ENCODE results near the gene MYO7A.
A peak's percentile ranks its signal among the peaks of the same experiment; 100 is the strongest.

The MYO7A gene

DNA sequence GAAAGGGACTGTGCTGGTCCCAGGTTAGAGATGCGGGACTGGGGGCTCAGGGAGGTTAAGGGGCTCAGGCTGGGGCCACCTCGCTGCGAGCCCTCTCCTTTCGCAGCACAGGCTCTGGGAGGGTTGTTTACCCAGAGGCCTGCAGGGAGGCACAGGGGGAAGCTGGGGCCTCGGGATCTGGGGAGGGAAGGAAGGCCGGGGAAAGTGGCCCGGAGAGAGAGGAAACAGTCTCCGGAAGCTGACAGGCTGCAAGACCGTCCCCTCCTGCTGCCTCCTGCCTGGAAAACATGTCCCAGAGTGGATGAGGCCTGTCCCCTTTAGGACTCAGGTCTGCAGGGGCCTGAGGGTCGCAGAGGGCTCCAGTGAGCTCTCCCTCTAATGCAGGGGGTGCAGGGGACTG, 45.4 kb downstream of the MYO7A start:
- Histone ChIP-seq H3K9me2 (replicated peaks; ENCODE audit: control insufficient read depth, low read length) (no peaks in the 10 kb centered on the region), H3K4me2 (ENCODE audit: low read length) (no peak overlapping the region), H3K79me2 (ENCODE audit: control insufficient read depth, low read length) (no peaks in the 10 kb centered on the region), H3K4me3 (ENCODE audit: low read length) (no peak overlapping the region), H3K27ac (ENCODE audit: low read depth, low read length) (no peak overlapping the region), H3K9me3 (ENCODE audit: control insufficient read depth, insufficient read depth, low read length) (no peaks in the 10 kb centered on the region), H3F3A (ENCODE audit: control insufficient read depth, insufficient read depth) (no peaks in the 10 kb centered on the region), H4K20me1 (ENCODE audit: control insufficient read depth, insufficient read depth, low read depth, low read length) (no peaks in the 10 kb centered on the region), H3K27me3 (ENCODE audit: control insufficient read depth, low read length) (no peaks in the 10 kb centered on the region), H3K4me1 (ENCODE audit: control insufficient read depth, low read length) (peaks cover 10% of the 10 kb centered on the region), H3K36me3 (ENCODE audit: control insufficient read depth, low read length) (no peaks in the 10 kb centered on the region)
- TF ChIP-seq, protein P1, sequence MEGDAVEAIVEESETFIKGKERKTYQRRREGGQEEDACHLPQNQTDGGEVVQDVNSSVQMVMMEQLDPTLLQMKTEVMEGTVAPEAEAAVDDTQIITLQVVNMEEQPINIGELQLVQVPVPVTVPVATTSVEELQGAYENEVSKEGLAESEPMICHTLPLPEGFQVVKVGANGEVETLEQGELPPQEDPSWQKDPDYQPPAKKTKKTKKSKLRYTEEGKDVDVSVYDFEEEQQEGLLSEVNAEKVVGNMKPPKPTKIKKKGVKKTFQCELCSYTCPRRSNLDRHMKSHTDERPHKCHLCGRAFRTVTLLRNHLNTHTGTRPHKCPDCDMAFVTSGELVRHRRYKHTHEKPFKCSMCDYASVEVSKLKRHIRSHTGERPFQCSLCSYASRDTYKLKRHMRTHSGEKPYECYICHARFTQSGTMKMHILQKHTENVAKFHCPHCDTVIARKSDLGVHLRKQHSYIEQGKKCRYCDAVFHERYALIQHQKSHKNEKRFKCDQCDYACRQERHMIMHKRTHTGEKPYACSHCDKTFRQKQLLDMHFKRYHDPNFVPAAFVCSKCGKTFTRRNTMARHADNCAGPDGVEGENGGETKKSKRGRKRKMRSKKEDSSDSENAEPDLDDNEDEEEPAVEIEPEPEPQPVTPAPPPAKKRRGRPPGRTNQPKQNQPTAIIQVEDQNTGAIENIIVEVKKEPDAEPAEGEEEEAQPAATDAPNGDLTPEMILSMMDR (IDR thresholded peaks at IDR 0.05; ENCODE audit: low read depth, low read length, poor library complexity, severe bottlenecking), result no peak
- no peak for TF ChIP-seq EZH2phosphoT487 (IDR thresholded peaks at IDR 0.05; ENCODE audit: borderline replicate concordance, low read length)

- no peak overlapping the region for H3K4me3 ChIP-seq (ENCODE audit: low read length)
- H3K27me3 ChIP-seq (ENCODE audit: control insufficient read depth, low read length), result no peaks in the 10 kb centered on the region
- TF ChIP-seq, protein P1 (IDR thresholded peaks at IDR 0.05; ENCODE audit: low read depth, low read length, poor library complexity, severe bottlenecking), result no peak
- TF ChIP-seq EZH2phosphoT487 (IDR thresholded peaks at IDR 0.05; ENCODE audit: borderline replicate concordance, low read length), result no peak
- H3K79me2 ChIP-seq (ENCODE audit: control insufficient read depth, low read length), result no peaks in the 10 kb centered on the region
- H3K4me1 ChIP-seq (ENCODE audit: control insufficient read depth, low read length), result peaks cover 10% of the 10 kb centered on the region
- no peaks in the 10 kb centered on the region for H3K9me2 ChIP-seq (replicated peaks; ENCODE audit: control insufficient read depth, low read length)
- no peak overlapping the region for H3K4me2 ChIP-seq (ENCODE audit: low read length)
- H3K9me3 ChIP-seq (ENCODE audit: control insufficient read depth, insufficient read depth, low read length), result no peaks in the 10 kb centered on the region
- H4K20me1 ChIP-seq (ENCODE audit: control insufficient read depth, insufficient read depth, low read depth, low read length), result no peaks in the 10 kb centered on the region
- H3K27ac ChIP-seq (ENCODE audit: low read depth, low read length), result no peak overlapping the region
- H3F3A ChIP-seq (ENCODE audit: control insufficient read depth, insufficient read depth), result no peaks in the 10 kb centered on the region
- no peaks in the 10 kb centered on the region for H3K36me3 ChIP-seq (ENCODE audit: control insufficient read depth, low read length)
Observed at GRCh38 chr11:77174559-77174958, 46.5 kb downstream of the MYO7A start.

DNA sequence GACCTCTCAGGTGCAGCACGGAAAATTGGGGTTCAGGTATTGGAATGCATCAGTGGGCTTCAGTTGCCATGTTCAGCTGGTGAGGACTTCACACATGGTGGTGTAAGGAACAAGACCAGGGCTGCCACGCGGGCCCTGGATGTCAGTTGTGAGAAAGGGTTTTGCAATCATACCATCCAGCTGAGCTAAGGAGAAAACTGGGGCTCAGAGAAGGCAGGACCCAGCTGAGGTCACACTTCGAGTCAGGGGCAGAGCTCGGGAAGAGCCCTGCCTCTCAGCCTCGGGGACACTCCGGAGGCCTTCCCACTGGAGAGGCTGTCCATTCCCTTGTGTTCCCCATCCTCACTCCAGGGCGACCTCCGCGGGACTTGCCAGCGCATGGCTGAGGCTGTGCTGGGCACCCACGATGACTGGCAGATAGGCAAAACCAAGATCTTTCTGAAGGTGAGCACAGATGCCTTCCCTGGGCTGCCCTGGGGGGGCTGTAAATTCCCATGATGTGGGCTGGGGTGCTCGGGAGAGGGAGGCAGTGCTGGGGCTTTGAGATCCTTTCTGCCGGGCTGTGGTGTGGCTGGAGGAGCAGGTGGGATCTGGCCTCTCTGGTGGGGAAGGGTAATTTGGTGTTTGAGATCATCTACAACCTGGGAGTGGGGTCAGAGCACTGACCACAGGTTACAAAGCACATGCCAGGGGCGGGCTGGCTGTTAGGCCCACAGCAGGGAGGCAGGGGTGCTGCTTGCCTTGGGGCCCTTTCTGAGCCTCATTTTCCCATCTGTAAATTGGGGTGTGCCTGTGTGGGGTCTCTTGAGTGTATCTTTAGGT, 47.2 kb downstream of the MYO7A start:
- peak overlapping the region; percentile 36 for H3K4me2 ChIP-seq (ENCODE audit: low read length)

More for the DNA sequence above, 47.2 kb downstream of the MYO7A start:
- H3F3A ChIP-seq (ENCODE audit: control insufficient read depth, insufficient read depth), result no peaks in the 10 kb centered on the region
- no peaks in the 10 kb centered on the region for H3K36me3 ChIP-seq (ENCODE audit: control insufficient read depth, low read length)
- no peaks in the 10 kb centered on the region for H4K20me1 ChIP-seq (ENCODE audit: control insufficient read depth, insufficient read depth, low read depth, low read length)
- H3K4me1 ChIP-seq (ENCODE audit: control insufficient read depth, low read length), result peaks cover 10% of the 10 kb centered on the region
- no peaks in the 10 kb centered on the region for H3K27me3 ChIP-seq (ENCODE audit: control insufficient read depth, low read length)
- TF ChIP-seq, protein P1 (IDR thresholded peaks at IDR 0.05; ENCODE audit: low read depth, low read length, poor library complexity, severe bottlenecking), result no peak
- TF ChIP-seq EZH2phosphoT487 (IDR thresholded peaks at IDR 0.05; ENCODE audit: borderline replicate concordance, low read length), result no peak
- H3K79me2 ChIP-seq (ENCODE audit: control insufficient read depth, low read length), result no peaks in the 10 kb centered on the region
- H3K9me2 ChIP-seq (replicated peaks; ENCODE audit: control insufficient read depth, low read length), result no peaks in the 10 kb centered on the region
- H3K27ac ChIP-seq (ENCODE audit: low read depth, low read length), result no peak overlapping the region
- H3K9me3 ChIP-seq (ENCODE audit: control insufficient read depth, insufficient read depth, low read length), result no peaks in the 10 kb centered on the region
- no peak overlapping the region for H3K4me3 ChIP-seq (ENCODE audit: low read length)
